Natural killer cell (primary cell): ENCODE measurements around the gene ATP2A1. TPM values are rescaled to one million over a fixed set of nuclear protein-coding genes. Genes with fewer than 3 reads are reported as not detected.

Experiments
- ATAC-seq, 3 donors: fragments of 150-1000 bp in 2 of 3; fragments of 200-7000 bp in 1 of 3; cut with Tn5 transposase; 1 replicate in 1 of 3; 2 replicates in 2 of 3; pipeline ENCODE4 v1.10.0; 2021; ENCODE audit warnings: mild to moderate bottlenecking in 2 of 3, moderate library complexity in 2 of 3
- DNase-seq, 2 donors: peaks; one replicate each; pipeline versions ENCODE4 v3.0.0 to v3.0.0-alpha.2; 2013 to 2021; ENCODE audit warnings: mixed read lengths in 1 of 2
- H3K27ac ChIP-seq: one replicate; pipeline ENCODE4 v1.5.1; 2013; ENCODE audit warnings: mild to moderate bottlenecking, low read length
- H3K27me3 ChIP-seq: one replicate; pipeline ENCODE4 v1.6.1; 2013; ENCODE audit warnings: low read length; ENCODE audit not compliant: control insufficient read depth, insufficient read depth
- H3K36me3 ChIP-seq: one replicate; pipeline ENCODE4 v1.6.1; 2013; ENCODE audit warnings: low read length; ENCODE audit not compliant: control insufficient read depth, insufficient read depth
- H3K4me1 ChIP-seq: one replicate; pipeline ENCODE4 v1.6.1; 2013; ENCODE audit warnings: low read length; ENCODE audit not compliant: control insufficient read depth, insufficient read depth
- H3K4me3 ChIP-seq: one replicate; pipeline ENCODE4 v1.5.1; 2013; ENCODE audit warnings: low read length
- H3K9me3 ChIP-seq: one replicate; pipeline ENCODE4 v1.6.1; 2013; ENCODE audit warnings: low read length; ENCODE audit not compliant: control insufficient read depth, insufficient read depth
- H3K27ac Mint-ChIP-seq, 2 donors: one replicate each; pipeline ENCODE4 v1.8.0; 2022; ENCODE audit warnings: mild to moderate bottlenecking in 2 of 2, mixed read lengths in 2 of 2, moderate library complexity in 1 of 2
- H3K27me3 Mint-ChIP-seq, 2 donors: one replicate each; pipeline ENCODE4 v1.8.0; 2022; ENCODE audit warnings: low read depth in 2 of 2, mixed read lengths in 2 of 2
- H3K36me3 Mint-ChIP-seq: one replicate; pipeline ENCODE4 v1.8.0; 2022; ENCODE audit warnings: mixed read lengths
- H3K4me1 Mint-ChIP-seq, 2 donors: one replicate each; pipeline ENCODE4 v1.8.0; 2022; ENCODE audit warnings: mixed read lengths in 2 of 2
- H3K4me3 Mint-ChIP-seq: one replicate; pipeline ENCODE4 v1.8.0; 2022; ENCODE audit warnings: mild to moderate bottlenecking, moderate library complexity, mixed read lengths
- H3K9me3 Mint-ChIP-seq, 2 donors: one replicate each; pipeline ENCODE4 v1.8.0; 2022; ENCODE audit warnings: mixed read lengths in 2 of 2
- CTCF ChIP-seq: fragments of 200-600 bp; IDR thresholded peaks from one replicate; pipeline ENCODE4 v1.8.0; 2022; ENCODE audit warnings: antibody characterized with exemption
- WGBS: methylation state at CpG from one replicate; pipeline ENCODE4 v1.1.7; 2013; ENCODE audit warnings: missing lambda C conversion rate; ENCODE audit not compliant: insufficient coverage; 5-methylcytosine and 5-hydroxymethylcytosine counted together
- intact Hi-C: fragments of 100-400 bp; cut with micrococcal nuclease; formaldehyde crosslinking; loops from one replicate; pipeline ENCODE4 v1.14.2; 2022
- total RNA-seq, 4 donors: library from RNA; stranded (reverse); fragments of 120-200 nt in 1 of 4; gene quantifications; one replicate each; pipeline versions ENCODE4 v1.2.3 to v1.2.4, GENCODE V29; 2013 to 2022

The ATP2A1 gene
- total RNA-seq, 3 donors from 2014 or later (not counting 1 experiment from before 2014, with no cell fraction given) = 0.75 to 2.5 (median 1.3) TPM

GRCh38 chr16:28899882-28900590 lies 21.7 kb downstream of the ATP2A1 start:
- no peak overlapping the region for H3K4me3 ChIP-seq
- no peak for DNase-seq

GRCh38 chr16:28900601-28901000 lies 22.3 kb downstream of the ATP2A1 start:
- ATAC-seq (no peak), DNase-seq (no peak)
- no peaks in the 10 kb centered on the region for H3K27me3 Mint-ChIP-seq
- no peaks in the 10 kb centered on the region for H3K9me3 Mint-ChIP-seq
- H3K4me1 ChIP-seq = peaks cover 16% of the 10 kb centered on the region
- 97% methylated on average over 25 of the region's 25 CpGs for WGBS
- H3K4me3 Mint-ChIP-seq = no peak overlapping the region
- no peak overlapping the region for H3K27ac ChIP-seq
- no peak overlapping the region for H3K4me3 ChIP-seq
- H3K4me1 Mint-ChIP-seq = peaks cover 0 to 10% of the 10 kb centered on the region in 2 donors
- H3K9me3 ChIP-seq = no peaks in the 10 kb centered on the region
- intact Hi-C loops = no loop called here
- no peaks in the 10 kb centered on the region for H3K27me3 ChIP-seq
- no peak overlapping the region for H3K27ac Mint-ChIP-seq
- TF ChIP-seq CTCF = no peak
- H3K36me3 Mint-ChIP-seq = no peaks in the 10 kb centered on the region
- peaks cover 6% of the 10 kb centered on the region for H3K36me3 ChIP-seq

More at GRCh38 chr16:28899882-28900590, 21.7 kb downstream of the ATP2A1 start:
- 84% methylated on average over 10 of the region's 11 CpGs for WGBS
- no peak overlapping the region for H3K4me3 Mint-ChIP-seq
- intact Hi-C loops = no loop called here
- H3K27ac ChIP-seq = no peak overlapping the region
- peaks cover 3% of the 10 kb centered on the region for H3K36me3 ChIP-seq
- no peaks in the 10 kb centered on the region for H3K36me3 Mint-ChIP-seq
- peaks cover 0 to 10% of the 10 kb centered on the region in 2 donors for H3K4me1 Mint-ChIP-seq
- peaks cover 16% of the 10 kb centered on the region for H3K4me1 ChIP-seq
- no peak for ATAC-seq
- no peaks in the 10 kb centered on the region for H3K27me3 ChIP-seq
- no peak overlapping the region for H3K27ac Mint-ChIP-seq
- TF ChIP-seq CTCF = no peak
- no peaks in the 10 kb centered on the region for H3K9me3 Mint-ChIP-seq
- H3K27me3 Mint-ChIP-seq = no peaks in the 10 kb centered on the region
- no peaks in the 10 kb centered on the region for H3K9me3 ChIP-seq

- no peak overlapping the region for H3K4me3 Mint-ChIP-seq
- H3K4me1 Mint-ChIP-seq = peaks cover 0 to 10% of the 10 kb centered on the region in 2 donors
- Histone ChIP-seq H3K9me3 (no peaks in the 10 kb centered on the region), H3K36me3 (peaks cover 6% of the 10 kb centered on the region), H3K27ac (no peak overlapping the region), H3K27me3 (no peaks in the 10 kb centered on the region), H3K4me3 (no peak overlapping the region), H3K4me1 (peaks cover 16% of the 10 kb centered on the region)
- WGBS = 60% methylated on average over 15 of the region's 15 CpGs
- intact Hi-C loops = no loop called here
- H3K36me3 Mint-ChIP-seq = no peaks in the 10 kb centered on the region
- no peak overlapping the region for H3K27ac Mint-ChIP-seq
- peak in 1 of 3 donors; percentile 28 for ATAC-seq
- no peak for DNase-seq
- H3K27me3 Mint-ChIP-seq = no peaks in the 10 kb centered on the region
- H3K9me3 Mint-ChIP-seq = no peaks in the 10 kb centered on the region
- TF ChIP-seq CTCF = no peak
Measured at GRCh38 chr16:28901862-28902261, 23.6 kb downstream of the ATP2A1 start.

- intact Hi-C loops = no loop called here
- Mint-ChIP-seq H3K27me3 (no peaks in the 10 kb centered on the region), H3K36me3 (no peaks in the 10 kb centered on the region), H3K9me3 (no peaks in the 10 kb centered on the region), H3K27ac (peak overlapping the region in 1 of 2 donors; percentile 51), H3K4me1 (peaks cover 0 to 10% of the 10 kb centered on the region in 2 donors), H3K4me3 (no peak overlapping the region)
- peak in 2 of 3 donors; percentile 37 to 47 for ATAC-seq
- Histone ChIP-seq H3K27ac (no peak overlapping the region), H3K4me3 (no peak overlapping the region), H3K4me1 (peaks cover 16% of the 10 kb centered on the region), H3K36me3 (peaks cover 6% of the 10 kb centered on the region), H3K9me3 (no peaks in the 10 kb centered on the region), H3K27me3 (no peaks in the 10 kb centered on the region)
- DNase-seq = no peak
- no peak for TF ChIP-seq CTCF
- WGBS = 30% methylated on average over 11 of the region's 11 CpGs
Measured at GRCh38 chr16:28902909-28903308, 24.6 kb downstream of the ATP2A1 start.
